ENCODE measurements around the gene SLC6A17. TPM values are rescaled to one million over a fixed set of nuclear protein-coding genes. Genes with fewer than 3 reads are reported as not detected.

The SLC6A17 gene
- total and polyA plus RNA-seq, 9 of the 15 experiments (the other 6 are each of a cell fraction or from before 2014, with no cell fraction given) = not detected

- TF ChIP-seq, protein P1, sequence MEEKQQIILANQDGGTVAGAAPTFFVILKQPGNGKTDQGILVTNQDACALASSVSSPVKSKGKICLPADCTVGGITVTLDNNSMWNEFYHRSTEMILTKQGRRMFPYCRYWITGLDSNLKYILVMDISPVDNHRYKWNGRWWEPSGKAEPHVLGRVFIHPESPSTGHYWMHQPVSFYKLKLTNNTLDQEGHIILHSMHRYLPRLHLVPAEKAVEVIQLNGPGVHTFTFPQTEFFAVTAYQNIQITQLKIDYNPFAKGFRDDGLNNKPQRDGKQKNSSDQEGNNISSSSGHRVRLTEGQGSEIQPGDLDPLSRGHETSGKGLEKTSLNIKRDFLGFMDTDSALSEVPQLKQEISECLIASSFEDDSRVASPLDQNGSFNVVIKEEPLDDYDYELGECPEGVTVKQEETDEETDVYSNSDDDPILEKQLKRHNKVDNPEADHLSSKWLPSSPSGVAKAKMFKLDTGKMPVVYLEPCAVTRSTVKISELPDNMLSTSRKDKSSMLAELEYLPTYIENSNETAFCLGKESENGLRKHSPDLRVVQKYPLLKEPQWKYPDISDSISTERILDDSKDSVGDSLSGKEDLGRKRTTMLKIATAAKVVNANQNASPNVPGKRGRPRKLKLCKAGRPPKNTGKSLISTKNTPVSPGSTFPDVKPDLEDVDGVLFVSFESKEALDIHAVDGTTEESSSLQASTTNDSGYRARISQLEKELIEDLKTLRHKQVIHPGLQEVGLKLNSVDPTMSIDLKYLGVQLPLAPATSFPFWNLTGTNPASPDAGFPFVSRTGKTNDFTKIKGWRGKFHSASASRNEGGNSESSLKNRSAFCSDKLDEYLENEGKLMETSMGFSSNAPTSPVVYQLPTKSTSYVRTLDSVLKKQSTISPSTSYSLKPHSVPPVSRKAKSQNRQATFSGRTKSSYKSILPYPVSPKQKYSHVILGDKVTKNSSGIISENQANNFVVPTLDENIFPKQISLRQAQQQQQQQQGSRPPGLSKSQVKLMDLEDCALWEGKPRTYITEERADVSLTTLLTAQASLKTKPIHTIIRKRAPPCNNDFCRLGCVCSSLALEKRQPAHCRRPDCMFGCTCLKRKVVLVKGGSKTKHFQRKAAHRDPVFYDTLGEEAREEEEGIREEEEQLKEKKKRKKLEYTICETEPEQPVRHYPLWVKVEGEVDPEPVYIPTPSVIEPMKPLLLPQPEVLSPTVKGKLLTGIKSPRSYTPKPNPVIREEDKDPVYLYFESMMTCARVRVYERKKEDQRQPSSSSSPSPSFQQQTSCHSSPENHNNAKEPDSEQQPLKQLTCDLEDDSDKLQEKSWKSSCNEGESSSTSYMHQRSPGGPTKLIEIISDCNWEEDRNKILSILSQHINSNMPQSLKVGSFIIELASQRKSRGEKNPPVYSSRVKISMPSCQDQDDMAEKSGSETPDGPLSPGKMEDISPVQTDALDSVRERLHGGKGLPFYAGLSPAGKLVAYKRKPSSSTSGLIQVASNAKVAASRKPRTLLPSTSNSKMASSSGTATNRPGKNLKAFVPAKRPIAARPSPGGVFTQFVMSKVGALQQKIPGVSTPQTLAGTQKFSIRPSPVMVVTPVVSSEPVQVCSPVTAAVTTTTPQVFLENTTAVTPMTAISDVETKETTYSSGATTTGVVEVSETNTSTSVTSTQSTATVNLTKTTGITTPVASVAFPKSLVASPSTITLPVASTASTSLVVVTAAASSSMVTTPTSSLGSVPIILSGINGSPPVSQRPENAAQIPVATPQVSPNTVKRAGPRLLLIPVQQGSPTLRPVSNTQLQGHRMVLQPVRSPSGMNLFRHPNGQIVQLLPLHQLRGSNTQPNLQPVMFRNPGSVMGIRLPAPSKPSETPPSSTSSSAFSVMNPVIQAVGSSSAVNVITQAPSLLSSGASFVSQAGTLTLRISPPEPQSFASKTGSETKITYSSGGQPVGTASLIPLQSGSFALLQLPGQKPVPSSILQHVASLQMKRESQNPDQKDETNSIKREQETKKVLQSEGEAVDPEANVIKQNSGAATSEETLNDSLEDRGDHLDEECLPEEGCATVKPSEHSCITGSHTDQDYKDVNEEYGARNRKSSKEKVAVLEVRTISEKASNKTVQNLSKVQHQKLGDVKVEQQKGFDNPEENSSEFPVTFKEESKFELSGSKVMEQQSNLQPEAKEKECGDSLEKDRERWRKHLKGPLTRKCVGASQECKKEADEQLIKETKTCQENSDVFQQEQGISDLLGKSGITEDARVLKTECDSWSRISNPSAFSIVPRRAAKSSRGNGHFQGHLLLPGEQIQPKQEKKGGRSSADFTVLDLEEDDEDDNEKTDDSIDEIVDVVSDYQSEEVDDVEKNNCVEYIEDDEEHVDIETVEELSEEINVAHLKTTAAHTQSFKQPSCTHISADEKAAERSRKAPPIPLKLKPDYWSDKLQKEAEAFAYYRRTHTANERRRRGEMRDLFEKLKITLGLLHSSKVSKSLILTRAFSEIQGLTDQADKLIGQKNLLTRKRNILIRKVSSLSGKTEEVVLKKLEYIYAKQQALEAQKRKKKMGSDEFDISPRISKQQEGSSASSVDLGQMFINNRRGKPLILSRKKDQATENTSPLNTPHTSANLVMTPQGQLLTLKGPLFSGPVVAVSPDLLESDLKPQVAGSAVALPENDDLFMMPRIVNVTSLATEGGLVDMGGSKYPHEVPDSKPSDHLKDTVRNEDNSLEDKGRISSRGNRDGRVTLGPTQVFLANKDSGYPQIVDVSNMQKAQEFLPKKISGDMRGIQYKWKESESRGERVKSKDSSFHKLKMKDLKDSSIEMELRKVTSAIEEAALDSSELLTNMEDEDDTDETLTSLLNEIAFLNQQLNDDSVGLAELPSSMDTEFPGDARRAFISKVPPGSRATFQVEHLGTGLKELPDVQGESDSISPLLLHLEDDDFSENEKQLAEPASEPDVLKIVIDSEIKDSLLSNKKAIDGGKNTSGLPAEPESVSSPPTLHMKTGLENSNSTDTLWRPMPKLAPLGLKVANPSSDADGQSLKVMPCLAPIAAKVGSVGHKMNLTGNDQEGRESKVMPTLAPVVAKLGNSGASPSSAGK (IDR thresholded peaks at IDR 0.05) = peak; percentile 93
- no peak for TF ChIP-seq ZNF764 (CRISPR knock-in tag; IDR thresholded peaks at IDR 0.05; ENCODE audit: low read depth)
- TF ChIP-seq NRF1 (conservative IDR thresholded peaks at IDR 0.05 in 1 of 2, IDR thresholded peaks at IDR 0.05 in 1 of 2) = peak; percentile 59 to 63; a peak in 2 of 4 replicates
- TF ChIP-seq ZBTB33 (CRISPR knock-in tag; IDR thresholded peaks at IDR 0.05) = 0 out of 2 replicates have a peak, but pooled peaks have one; percentile 35
- TF ChIP-seq, protein P2, sequence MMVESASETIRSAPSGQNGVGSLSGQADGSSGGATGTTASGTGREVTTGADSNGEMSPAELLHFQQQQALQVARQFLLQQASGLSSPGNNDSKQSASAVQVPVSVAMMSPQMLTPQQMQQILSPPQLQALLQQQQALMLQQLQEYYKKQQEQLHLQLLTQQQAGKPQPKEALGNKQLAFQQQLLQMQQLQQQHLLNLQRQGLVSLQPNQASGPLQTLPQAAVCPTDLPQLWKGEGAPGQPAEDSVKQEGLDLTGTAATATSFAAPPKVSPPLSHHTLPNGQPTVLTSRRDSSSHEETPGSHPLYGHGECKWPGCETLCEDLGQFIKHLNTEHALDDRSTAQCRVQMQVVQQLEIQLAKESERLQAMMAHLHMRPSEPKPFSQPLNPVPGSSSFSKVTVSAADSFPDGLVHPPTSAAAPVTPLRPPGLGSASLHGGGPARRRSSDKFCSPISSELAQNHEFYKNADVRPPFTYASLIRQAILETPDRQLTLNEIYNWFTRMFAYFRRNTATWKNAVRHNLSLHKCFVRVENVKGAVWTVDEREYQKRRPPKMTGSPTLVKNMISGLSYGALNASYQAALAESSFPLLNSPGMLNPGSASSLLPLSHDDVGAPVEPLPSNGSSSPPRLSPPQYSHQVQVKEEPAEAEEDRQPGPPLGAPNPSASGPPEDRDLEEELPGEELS (CRISPR knock-in tag; IDR thresholded peaks at IDR 0.05; ENCODE audit: borderline replicate concordance) = peak; percentile 83; the same call in 1 of the 2 replicates
Measured at GRCh38 chr1:110210604-110211495, 60.6 kb downstream of the SLC6A17 start (continued).

All from K562 (cell line).